ENCODE measurements around the gene GFRA1.

The GFRA1 gene

GRCh38 chr10:116186273-116186672, 86.7 kb downstream of the GFRA1 start:
- Mint-ChIP-seq H3K4me3 (no peak overlapping the region), H3K27ac (no peak overlapping the region), H3K4me1 (peaks cover 23% of the 10 kb centered on the region), H3K36me3 (ENCODE audit: low read depth) (no peaks in the 10 kb centered on the region), H3K27me3 (ENCODE audit: low read depth) (peaks cover 7% of the 10 kb centered on the region), H3K9me3 (no peaks in the 10 kb centered on the region)
- no peak for TF ChIP-seq CTCF (IDR thresholded peaks at IDR 0.05; ENCODE audit: unreplicated experiment in 3 of 3)

- no peaks in the 10 kb centered on the region for H3K36me3 Mint-ChIP-seq (ENCODE audit: low read depth)
- H3K27me3 Mint-ChIP-seq (ENCODE audit: low read depth), result peaks cover 9% of the 10 kb centered on the region
- H3K9me3 Mint-ChIP-seq, result no peaks in the 10 kb centered on the region
- TF ChIP-seq CTCF (IDR thresholded peaks at IDR 0.05; ENCODE audit: unreplicated experiment in 3 of 3), result no peak
- no peak overlapping the region for H3K27ac Mint-ChIP-seq
- H3K4me3 Mint-ChIP-seq, result no peak overlapping the region
- H3K4me1 Mint-ChIP-seq, result peaks cover 23% of the 10 kb centered on the region
These were observed 87.7 kb downstream of the GFRA1 start for GRCh38 chr10:116185199-116185867.

- TF ChIP-seq CTCF (IDR thresholded peaks at IDR 0.05; ENCODE audit: unreplicated experiment in 3 of 3), result no peak
- Mint-ChIP-seq H3K36me3 (ENCODE audit: low read depth) (no peaks in the 10 kb centered on the region), H3K4me3 (no peak overlapping the region), H3K9me3 (no peaks in the 10 kb centered on the region), H3K27me3 (ENCODE audit: low read depth) (peaks cover 7% of the 10 kb centered on the region), H3K4me1 (peaks cover 23% of the 10 kb centered on the region), H3K27ac (no peak overlapping the region)
These were observed 88.6 kb downstream of the GFRA1 start for GRCh38 chr10:116184512-116184794.

- H3K4me1 Mint-ChIP-seq, result peaks cover 23% of the 10 kb centered on the region
- no peak overlapping the region for H3K27ac Mint-ChIP-seq
- no peaks in the 10 kb centered on the region for H3K9me3 Mint-ChIP-seq
- peaks cover 7% of the 10 kb centered on the region for H3K27me3 Mint-ChIP-seq (ENCODE audit: low read depth)
- no peaks in the 10 kb centered on the region for H3K36me3 Mint-ChIP-seq (ENCODE audit: low read depth)
- TF ChIP-seq CTCF (IDR thresholded peaks at IDR 0.05; ENCODE audit: unreplicated experiment in 3 of 3), result no peak
- H3K4me3 Mint-ChIP-seq, result no peak overlapping the region
These were observed 89.1 kb downstream of the GFRA1 start for GRCh38 chr10:116183733-116184511.

- H3K27me3 Mint-ChIP-seq (ENCODE audit: low read depth), result peaks cover 7% of the 10 kb centered on the region
- H3K4me3 Mint-ChIP-seq, result no peak overlapping the region
- H3K4me1 Mint-ChIP-seq, result peaks cover 23% of the 10 kb centered on the region
- H3K36me3 Mint-ChIP-seq (ENCODE audit: low read depth), result no peaks in the 10 kb centered on the region
- H3K9me3 Mint-ChIP-seq, result no peaks in the 10 kb centered on the region
- no peak overlapping the region for H3K27ac Mint-ChIP-seq
- no peak for TF ChIP-seq CTCF (IDR thresholded peaks at IDR 0.05; ENCODE audit: unreplicated experiment in 3 of 3)
These were observed 90.6 kb downstream of the GFRA1 start for GRCh38 chr10:116182426-116182825.

Measured in nephron (organoid).